Stimulated activated CD8-positive, alpha-beta memory T cell treated with anti-CD3 and anti-CD28 coated beads, Interleukin-15, amount 100 ng/mL, for 1 hour (primary cell): ENCODE data around the gene NRN1L.
"Not testable (repeated sequence)": the region's sequence is repeated elsewhere in the genome, so short reads cannot be mapped to it uniquely, and the experiment has no call there.

ENCODE experiments used
- DNase-seq: peaks from one replicate; pipeline ENCODE4 v3.0.0-alpha.2; 2020; ENCODE audit warnings: low read depth

NRN1L gene

DNA sequence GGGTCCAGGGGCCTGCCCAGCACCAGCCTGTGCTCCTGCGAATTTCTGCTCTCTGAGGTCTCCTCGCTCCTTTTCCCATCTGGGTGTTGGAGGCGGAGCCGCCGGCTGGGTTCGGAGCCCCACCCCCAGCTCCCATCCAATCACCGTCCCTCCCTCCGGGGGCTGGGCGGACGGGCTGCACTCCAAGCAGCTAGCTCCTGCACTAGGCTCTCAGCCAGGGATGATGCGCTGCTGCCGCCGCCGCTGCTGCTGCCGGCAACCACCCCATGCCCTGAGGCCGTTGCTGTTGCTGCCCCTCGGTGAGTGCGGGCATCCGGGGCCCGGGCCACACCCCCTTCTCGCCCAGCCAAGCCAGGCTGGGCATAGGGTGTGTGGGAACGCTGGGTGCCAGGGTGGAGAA lies at the start of gene NRN1L:
TSS of gene NRN1L (plus strand) at position 202 of the 400 bp plus-strand sequence. CDS start at position 221, 19 bp downstream.
- no peak for DNase-seq

DNA sequence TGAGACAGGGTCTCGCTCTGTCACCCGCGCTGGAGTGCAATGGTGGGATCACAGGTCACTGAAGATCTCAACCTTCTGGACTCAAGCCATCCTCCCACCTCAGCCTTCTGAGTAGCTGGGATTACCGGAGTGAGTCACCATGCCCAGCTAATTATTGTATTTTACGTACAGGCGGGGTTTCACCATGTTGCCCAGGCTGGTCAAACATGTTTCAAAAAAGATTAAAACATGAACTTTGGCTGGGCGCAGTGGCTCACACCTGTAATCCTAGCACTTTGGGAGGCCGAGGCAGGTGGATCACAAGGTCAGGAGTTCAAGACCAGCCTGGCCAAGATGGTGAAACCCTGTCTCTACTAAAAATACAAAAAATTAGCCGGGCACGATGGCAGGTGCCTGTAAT lies 47.5 kb upstream of the NRN1L start:
- DNase-seq: not testable (repeated sequence)

DNA sequence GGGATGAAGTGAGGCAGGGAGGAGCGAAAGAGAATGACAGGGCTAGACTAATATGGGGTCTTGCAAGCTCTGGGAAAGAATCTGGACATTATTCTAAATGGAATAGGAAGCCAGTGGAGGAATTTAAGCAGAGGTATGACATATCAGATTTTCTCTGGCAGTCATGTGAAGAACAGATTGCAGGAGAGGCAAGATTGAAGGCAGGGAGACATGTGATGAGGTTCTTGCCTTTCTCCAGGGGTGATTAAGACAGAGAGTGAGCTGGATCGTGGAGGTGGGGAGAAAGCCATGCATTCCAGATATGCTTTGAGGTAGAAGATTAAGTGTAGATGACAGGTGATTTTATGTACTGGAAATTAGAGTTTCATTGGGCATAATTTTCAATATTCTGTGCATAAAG lies 46.9 kb upstream of the NRN1L start:
- no peak for DNase-seq

DNA sequence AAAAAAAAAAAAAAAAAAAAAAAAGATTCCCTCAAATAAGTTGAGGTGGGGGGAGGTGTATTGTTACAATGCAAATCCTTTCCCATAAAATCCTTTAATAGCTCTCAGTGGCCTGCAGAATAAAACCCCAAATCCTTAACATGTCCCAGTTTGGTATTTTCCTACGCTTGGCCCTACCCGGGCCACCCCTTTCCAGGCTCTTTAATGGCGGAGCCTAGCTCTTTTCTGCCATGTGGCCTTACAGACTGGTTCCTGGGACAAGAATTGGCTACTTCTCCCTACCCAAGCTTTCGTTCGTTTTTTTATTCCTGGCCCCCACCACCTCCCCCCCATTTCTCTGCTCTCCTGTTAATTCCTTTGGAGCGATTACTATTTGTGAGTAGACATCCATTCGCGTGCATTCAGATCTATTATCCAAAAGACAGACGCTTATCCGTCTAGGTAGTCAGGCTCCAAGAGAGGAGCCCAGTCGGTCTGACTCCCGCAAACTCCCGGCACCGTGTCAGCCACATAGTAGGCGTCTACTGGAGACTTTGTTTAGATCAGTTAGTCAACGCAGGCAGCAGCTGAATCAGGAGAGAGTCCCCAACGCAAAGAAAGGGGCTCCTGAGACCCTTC lies 43.4 kb upstream of the NRN1L start:
- no peak for DNase-seq

DNA sequence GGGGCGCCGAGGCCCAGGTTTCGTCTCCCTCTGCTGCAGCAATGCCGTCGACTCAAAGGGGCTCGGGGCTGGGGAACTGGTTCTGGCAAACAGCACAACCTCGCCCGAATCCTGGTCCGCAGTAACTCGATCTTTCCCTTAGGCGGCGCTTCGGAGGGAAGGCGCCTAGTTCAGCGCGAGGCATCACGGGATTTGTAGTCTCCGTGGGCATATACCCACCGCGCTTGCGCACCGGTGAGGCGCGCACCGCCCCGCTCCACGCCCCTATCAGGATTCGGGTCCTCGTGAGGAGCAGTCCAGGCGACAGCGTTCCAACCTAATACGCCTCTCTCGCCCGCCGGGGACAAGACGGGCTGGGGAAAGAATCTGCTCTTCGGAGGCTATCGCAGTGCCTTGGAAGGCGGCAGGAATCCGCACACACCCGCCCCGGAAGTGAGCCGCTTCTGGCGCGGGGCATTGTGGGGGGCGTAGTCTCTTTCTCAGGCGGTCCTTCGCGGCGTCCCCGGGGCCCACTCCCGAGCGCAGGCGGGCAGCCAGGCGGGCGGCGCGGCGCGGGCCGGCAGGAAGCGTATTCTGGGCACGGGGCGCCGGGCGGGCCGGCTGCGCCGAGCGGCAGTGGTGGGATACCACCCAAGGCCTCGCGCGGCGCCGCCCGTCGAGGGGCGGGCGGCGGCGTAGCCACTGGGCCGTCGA lies 42.7 kb upstream of the NRN1L start, which contains the start of gene THAP11:
TSS of gene THAP11 (plus strand) at position 505 of the 693 bp plus-strand sequence. CDS start 235 bp downstream, outside the sequence.
- DNase-seq: peak; percentile 91

DNA sequence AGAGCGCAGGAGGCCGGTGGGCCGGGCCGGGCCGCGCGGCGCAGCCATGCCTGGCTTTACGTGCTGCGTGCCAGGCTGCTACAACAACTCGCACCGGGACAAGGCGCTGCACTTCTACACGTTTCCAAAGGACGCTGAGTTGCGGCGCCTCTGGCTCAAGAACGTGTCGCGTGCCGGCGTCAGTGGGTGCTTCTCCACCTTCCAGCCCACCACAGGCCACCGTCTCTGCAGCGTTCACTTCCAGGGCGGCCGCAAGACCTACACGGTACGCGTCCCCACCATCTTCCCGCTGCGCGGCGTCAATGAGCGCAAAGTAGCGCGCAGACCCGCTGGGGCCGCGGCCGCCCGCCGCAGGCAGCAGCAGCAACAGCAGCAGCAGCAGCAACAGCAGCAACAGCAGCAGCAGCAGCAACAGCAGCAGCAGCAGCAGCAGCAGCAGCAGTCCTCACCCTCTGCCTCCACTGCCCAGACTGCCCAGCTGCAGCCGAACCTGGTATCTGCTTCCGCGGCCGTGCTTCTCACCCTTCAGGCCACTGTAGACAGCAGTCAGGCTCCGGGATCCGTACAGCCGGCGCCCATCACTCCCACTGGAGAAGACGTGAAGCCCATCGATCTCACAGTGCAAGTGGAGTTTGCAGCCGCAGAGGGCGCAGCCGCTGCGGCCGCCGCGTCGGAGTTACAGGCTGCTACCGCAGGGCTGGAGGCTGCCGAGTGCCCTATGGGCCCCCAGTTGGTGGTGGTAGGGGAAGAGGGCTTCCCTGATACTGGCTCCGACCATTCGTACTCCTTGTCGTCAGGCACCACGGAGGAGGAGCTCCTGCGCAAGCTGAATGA lies 42.0 kb upstream of the NRN1L start:
- no peak for DNase-seq

DNA sequence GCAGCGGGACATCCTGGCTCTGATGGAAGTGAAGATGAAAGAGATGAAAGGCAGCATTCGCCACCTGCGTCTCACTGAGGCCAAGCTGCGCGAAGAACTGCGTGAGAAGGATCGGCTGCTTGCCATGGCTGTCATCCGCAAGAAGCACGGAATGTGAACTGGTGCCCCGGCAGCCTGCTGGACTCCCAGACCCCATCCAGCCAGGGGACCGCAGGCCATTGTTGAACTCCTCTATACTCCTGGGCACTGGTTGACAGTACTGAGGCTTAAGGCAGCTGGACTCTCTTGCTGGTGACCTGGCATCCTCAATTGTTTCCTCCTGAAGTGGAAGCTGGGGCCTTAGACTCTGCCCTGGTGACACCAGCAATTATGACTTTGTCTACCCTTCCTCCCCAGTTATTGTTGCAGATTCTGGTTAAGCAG lies 41.3 kb upstream of the NRN1L start:
- no peak for DNase-seq

DNA sequence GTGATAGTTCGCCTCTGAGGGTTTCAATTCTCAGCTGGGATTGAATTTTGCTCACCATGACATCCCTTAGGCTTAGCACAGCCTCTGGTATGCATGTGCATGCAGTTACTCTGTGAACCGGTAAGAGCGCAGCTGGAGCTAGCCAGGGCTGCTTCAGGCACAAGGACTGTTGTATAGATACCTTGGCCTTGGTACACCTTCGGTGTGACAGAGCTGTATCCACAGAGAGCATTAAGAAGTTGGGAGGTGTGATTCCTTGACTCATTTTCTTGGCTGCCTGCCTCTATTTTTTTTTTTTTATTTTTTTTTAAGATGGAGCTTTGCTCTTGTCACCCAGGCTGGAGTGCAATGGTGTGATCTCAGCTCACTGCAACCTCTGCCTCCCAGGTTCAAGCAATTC lies 40.2 kb upstream of the NRN1L start:
- DNase-seq: no peak

DNA sequence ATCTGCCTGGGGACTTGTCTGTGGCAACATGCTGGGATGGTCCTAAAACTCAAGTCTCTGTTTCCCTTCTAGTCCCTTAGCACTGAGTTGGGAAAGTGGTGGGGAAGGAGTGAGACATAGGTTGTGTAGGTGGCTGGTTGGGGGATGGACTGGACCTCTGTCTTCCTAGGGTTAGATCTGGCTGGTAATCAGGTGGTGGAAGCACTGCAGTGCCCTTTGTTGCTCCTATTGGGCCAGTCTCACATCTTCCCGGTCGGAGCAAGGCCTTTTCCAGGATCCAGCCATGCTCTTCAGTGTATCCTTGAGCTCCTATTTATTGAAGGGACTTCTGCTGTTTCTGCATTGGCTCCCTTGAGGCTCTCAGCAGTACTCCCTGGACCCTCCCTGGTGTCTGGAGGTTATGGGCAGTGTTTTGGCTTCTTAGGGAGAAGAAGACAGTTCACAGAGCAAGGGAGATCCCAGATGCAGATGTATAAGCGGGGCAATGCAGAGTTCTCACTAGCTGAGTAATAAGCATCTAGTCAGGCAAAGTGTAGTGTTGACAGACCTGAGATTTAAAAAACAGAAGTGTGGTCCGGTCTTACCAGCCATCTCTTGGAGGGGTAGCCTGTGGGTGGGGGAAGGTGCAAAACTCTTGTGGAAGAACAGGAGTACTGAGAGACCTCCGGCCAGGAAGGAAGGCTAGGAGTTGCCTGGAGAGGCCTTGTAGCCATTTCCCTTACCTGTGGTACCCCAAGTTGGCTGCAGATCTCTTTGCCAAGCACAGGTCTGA lies 39.2 kb upstream of the NRN1L start:
- DNase-seq: no peak

DNA sequence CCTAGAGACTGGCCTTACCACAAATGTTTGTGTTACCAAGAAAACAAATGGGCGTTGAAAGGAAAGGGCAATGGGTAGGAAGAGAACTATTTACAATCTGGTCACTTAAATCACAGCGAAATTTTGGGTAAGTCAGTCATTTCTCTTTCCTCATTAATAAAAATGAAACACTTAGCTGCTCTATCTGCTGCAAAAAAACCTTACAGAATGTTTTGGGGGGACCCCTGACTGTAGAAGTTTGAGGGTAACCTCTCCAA lies 38.7 kb upstream of the NRN1L start:
- DNase-seq: no peak

DNA sequence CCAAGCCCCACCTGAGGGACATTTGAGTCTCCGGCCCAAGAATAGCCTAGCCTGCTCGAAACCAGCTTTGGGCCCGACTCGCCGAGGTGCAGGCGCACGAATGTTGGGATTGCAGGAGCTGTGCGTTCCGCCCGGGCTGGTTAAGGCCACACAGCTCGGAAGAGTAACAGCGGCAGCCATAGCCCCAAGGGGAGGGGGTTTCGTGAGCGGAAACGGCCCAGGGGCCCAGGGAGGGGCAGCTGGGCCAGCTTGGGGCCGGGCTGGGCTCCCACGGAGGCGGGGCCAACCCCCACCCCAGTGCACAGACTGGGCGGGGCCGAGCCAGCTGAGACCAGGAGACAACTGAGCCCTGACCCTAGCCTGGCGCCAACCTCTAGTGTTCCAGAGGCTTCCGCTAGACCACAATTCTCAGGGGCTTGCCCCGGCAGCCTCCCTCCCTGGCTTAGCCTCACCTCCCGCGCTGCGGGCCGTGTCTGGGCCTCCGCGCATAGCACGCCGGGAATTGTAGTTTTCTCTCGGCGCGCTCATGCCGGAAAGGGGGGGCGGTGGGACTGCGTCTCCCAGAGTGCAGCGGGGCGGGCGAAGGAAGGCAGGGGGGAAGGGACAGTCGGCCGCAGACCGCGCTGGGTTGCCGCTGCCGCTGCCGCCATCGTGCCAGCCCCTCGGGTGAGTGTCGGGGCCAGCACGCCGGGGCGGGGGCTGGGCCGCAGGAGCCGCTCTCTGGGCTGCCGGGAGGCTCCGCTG lies 38.2 kb upstream of the NRN1L start, which contains the start of gene NUTF2:
TSS of gene NUTF2 (plus strand) at position 614 of the 744 bp plus-strand sequence. CDS start 18,198 bp downstream, outside the sequence.
- peak; percentile 93 for DNase-seq

DNA sequence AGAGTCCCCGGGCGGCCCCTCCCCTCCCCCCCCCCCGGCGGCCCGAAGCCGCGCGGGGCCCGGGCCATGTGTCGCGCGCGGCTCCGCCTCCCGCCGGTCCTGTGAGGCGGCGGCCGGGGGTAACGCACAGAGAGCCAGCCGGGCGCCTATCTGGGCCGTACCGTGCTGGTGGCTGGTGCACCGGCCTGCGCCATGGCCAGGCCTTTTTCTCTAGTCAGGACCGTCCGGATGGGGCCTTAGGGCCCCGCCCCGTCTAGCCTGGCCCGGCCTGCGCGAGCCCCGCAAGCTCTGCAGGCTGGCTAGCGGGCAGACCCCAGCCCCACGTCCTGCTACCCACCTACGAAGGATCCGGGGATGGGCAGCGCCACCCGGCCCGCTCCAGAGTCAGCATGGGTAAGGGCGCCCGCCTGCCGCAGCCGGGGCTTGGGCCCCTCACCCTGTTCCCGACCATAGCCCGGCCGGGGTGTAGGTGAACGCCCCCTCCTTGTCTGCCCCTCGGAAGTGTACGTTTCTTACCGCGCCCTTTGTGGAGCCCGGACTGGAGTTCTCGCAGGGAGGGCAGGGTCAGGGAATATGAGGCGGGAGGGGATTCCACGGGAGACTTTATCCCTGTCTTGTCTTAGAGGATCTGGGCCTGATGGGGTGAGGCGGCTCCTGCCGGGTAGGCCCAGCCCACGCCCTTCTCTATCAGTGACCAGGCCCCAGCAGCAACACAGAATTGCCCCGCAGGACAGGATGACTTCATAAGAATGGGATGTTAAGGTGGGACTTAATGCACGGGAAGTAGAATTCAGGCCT lies 37.4 kb upstream of the NRN1L start, which contains the start of gene CENPT:
TSS of gene CENPT (minus strand) at position 630 of the 798 bp plus-strand sequence. CDS start 13,834 bp downstream, outside the sequence.
- DNase-seq: no peak

DNA sequence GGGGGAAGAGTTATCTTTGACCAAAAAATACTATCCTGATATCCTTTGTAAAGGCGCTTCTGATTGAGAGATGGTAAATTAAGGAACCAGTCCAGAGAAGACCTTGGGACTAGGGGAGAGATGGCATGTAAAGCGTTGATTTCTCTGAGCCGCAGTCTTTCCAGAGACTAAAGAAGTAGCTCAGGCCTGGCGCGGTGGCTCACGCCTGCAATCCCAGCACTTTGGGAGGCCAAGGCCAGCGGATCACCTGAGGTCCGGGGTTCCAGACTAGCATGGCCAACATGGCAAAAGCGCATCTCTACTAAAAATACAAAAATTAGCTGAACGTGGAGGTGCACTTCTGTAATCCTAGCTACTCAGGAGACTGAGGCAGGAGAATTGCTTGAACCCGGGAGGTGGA lies 36.6 kb upstream of the NRN1L start:
- no peak for DNase-seq

DNA sequence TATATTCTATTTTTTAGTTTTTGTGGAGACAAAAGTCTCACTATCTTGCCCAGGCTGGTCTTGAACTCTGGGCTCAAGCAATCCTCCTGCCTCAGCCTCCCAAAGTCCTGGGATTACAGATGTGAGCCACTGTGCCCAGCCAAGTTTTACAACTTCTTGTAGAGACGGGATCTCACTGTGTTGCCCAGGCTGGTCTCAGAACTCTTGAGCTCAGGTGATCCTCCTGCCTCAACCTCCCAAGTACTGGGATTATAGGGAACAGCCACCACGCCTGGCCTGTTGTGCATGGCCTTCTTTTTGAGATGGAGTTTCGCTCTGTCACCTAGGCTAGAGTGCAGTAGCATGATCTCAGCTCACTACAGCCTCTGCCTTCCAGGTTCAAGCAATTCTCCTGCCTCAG lies 31.0 kb upstream of the NRN1L start:
- DNase-seq: no peak

DNA sequence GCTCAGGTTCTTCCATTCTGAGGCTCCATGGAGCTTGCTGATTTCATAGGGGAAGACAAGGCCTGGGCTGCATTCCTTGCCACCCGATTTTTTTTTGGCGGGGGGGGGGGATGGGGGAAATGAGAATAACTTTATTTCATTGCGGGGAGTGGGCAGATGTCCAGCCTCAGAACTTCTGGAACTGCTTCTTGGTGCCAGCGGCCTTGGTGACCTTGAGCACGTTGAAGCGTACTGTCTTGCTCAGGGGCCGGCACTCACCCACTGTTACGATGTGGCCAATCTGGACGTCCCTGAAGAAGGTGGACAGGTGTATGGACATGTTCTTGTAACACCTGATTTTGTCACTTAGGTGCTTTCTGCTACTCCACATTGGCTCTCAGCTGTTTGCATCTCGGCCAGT lies 28.9 kb upstream of the NRN1L start:
- no peak for DNase-seq

DNA sequence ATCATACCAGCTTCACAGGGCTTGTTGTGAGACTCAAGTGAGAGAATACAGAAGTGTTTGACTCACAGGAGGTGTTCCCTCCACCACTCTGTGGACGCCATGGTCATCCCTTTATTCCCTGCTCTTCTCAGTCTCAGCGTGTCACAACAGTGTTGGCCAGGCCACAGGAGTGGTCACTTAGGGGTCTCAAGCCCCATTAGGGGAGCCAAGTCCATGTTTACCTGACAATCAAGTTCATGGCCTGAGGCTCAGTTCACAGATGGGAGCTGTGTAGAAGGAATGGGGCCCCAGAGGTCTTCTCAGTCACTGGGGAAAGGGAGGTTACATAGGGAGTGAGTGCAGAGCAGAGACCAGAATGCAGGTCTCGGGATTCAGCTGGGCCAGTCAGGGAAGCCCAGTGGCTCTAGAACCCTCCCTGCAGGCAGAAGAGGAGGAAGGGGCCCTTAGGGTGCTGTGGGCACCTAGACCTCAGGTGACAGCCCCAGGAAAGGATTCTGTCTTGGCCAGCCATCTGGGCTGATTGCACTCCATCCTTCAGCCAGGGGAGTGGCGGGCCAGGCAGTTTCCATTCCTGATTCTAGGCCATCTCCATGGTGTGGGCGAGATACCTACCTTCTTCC lies 27.6 kb upstream of the NRN1L start:
- no peak for DNase-seq

DNA sequence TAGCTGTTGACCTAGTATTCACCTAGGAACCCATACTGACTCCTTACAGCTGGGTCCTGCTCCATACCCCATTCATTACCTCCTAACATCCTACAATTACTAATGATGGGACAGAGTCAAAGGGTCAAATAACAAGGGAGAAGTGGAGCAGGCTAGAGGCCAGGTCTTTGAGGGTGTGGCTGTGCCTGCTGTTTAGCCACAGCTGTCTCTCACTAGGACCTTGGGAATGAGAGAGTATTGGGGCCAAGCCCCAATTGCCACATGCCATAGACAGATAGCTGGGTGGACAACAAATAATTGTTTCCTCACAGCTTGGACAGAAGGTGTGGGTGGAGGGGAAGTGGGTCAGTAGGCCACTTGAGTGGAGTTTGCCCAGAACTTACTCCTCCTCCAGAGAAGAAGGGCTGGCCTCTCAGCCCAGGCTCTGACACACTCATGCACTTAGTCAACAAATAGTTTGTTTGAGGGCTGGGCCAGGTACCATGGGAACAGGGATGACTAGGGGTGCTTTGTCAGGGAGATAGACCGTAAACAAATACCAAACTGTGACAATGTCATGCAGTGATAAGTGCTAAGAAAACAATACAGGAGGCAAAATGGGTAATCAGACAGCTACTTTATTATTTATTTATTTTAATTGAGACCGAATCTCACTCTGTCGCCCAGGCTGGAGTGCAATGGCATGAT lies 27.0 kb upstream of the NRN1L start:
- no peak for DNase-seq

DNA sequence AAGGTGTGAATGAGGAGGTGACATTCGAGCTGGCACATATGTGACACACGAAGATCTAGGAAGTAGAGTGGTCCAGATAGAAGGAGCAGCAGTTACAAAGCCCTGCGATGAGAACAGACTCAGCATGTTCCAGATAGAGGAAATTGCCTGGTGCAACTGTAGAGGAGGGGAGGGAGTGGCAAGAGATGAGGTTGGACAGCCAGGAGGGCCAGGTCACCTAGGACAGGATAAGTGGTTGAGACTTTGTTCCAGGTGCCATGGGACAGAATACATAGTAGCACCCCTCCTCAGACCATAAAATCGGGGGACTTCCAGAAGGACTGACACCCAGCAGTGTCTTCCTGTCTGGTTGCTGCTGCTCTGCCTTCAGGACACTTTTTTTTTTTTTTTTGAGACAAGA lies 26.2 kb upstream of the NRN1L start:
- no peak for DNase-seq

DNA sequence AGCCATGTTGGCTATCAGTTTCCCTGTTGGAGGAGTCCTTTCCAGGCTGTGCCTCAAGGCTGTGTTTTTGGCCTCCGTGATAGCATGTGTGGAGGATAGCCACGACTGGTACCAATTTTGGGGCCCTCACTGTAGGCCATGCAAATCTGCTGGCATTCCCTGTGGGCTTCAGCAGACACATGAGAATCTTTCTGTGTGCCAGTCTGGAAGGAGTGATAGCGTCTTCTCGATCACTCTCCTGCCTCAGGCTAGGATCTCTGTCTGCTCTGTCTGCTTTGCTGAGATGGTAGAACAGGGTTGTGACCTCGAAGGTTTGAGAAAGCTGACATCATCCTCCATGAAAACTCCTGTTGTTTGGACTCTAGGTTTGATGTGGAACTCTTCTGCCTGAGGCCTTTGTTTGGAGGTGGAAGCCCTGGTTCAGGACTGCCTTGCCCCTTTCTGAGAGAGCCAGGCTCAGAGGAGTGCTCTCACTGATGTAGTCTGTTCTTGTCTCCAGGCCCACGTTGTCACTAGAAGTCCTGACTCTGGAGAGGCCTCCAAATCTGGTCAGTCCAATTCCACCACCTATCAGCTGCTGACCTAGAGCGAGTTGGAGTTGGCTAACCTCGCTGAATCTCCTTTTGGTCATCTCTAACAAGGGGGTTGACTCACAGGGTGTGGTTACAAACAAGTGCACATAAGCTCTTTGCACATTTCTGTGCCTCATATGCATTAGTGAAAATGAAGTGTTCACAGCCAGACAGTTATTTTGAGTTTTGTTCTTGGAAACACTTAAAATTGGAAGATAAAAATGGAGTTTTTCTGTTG lies 23.9 kb upstream of the NRN1L start:
- DNase-seq: no peak
